Left lung (tissue), 10 donors: ENCODE data around the gene IGFBP4. TPM values are rescaled to one million over a fixed set of nuclear protein-coding genes. Genes with fewer than 3 reads are reported as not detected.

Experiments used
- ATAC-seq: fragments of 200-7000 bp; cut with Tn5 transposase; one replicate; pipeline ENCODE4 v1.9.1; 2020; ENCODE audit warnings: moderate library complexity
- DNase-seq, 4 donors: peaks; one replicate each; pipeline ENCODE4 v3.0.0-alpha.2; 2013 to 2020
- H3K27ac ChIP-seq, 2 donors: fragments of 200-600 bp; sonication (generic) in 1 of 2; one replicate each; pipeline versions ENCODE4 v1.5.0 to v1.8.0; 2020 to 2021
- H3K27me3 ChIP-seq, 2 donors: fragments of 200-600 bp; sonication (generic) in 1 of 2; one replicate each; pipeline versions ENCODE4 v1.5.0 to v1.8.0; 2020 to 2021
- H3K36me3 ChIP-seq, 2 donors: fragments of 200-600 bp; sonication (generic) in 1 of 2; one replicate each; pipeline versions ENCODE4 v1.5.0 to v1.8.0; 2020 to 2021
- H3K4me1 ChIP-seq, 2 donors: fragments of 200-600 bp; one replicate each; pipeline ENCODE4 v1.8.0; 2021
- H3K4me3 ChIP-seq, 2 donors: fragments of 200-600 bp; sonication (generic) in 1 of 2; one replicate each; pipeline versions ENCODE4 v1.5.0 to v1.8.0; 2020 to 2021; ENCODE audit warnings: mild to moderate bottlenecking in 1 of 2
- H3K9me3 ChIP-seq, 2 donors: fragments of 200-600 bp; sonication (generic) in 1 of 2; one replicate each; pipeline versions ENCODE4 v1.5.0 to v1.8.0; 2020 to 2021
- intact Hi-C, 2 donors: fragments of 100-400 bp; cut with DNase I; formaldehyde crosslinking; loops; one replicate each; pipeline versions ENCODE4 v1.11.2 to v1.14.2; 2022
- polyA plus RNA-seq, 6 donors: library from polyadenylated mRNA; unstranded; fragments of 120-200 nt; gene quantifications; one replicate each; pipeline ENCODE4 v1.2.1, GENCODE V29; 2013; ENCODE audit not compliant: insufficient read length in 6 of 6
- total RNA-seq, 2 donors: library from RNA; stranded (reverse); fragmentation: NEBNext Ultra II Directional; extraction: Animal tissue kit (Norgen Biotek cat#: 25700); gene quantifications; one replicate each; pipeline ENCODE4 v1.2.1, GENCODE V29; 2021
- TF ChIP-seq, protein P1 (sequence below), 2 donors: fragments of 200-600 bp; sonication (generic) in 1 of 2; IDR thresholded peaks; one replicate each; pipeline versions ENCODE4 v1.5.0 to v1.8.0; 2021; ENCODE audit warnings: antibody characterized with exemption in 2 of 2
- donor health status: DM: no; HTN: yes; CAD: no.
- donor health status: DM: no; HTN: no; CAD: no.

IGFBP4 gene
- total and polyA plus RNA-seq, 8 donors = 207 to 407 (median 240) TPM

DNA sequence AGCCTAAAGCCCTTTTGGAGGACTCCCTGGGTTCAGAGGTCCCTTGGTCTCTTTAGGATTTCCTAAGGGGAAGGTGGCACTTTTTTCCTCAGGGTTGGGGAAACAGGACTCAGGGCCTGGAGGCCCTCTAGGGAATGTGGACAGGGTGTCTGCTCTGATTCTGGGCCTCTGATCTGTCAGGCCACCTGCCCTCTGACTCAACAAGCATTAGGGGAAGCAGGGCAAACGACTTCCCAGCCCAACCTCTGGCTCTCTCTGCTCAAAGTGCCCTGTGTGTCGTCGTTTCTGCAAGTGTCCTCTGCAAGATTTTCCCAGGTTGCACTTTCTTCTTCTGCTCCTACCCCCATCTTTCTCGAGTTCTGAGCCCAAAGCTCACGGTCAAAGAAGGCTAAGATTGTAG, 6.6 kb upstream of the IGFBP4 start:
- Histone ChIP-seq H3K9me3 (no peaks in the 10 kb centered on the region), H3K27ac (no peak overlapping the region), H3K4me1 (peaks cover 0 to 10% of the 10 kb centered on the region in 2 donors), H3K4me3 (no peak overlapping the region), H3K27me3 (no peaks in the 10 kb centered on the region), H3K36me3 (no peaks in the 10 kb centered on the region)
- peak in 1 of 4 donors; percentile 21 for DNase-seq
- TF ChIP-seq, protein P1, sequence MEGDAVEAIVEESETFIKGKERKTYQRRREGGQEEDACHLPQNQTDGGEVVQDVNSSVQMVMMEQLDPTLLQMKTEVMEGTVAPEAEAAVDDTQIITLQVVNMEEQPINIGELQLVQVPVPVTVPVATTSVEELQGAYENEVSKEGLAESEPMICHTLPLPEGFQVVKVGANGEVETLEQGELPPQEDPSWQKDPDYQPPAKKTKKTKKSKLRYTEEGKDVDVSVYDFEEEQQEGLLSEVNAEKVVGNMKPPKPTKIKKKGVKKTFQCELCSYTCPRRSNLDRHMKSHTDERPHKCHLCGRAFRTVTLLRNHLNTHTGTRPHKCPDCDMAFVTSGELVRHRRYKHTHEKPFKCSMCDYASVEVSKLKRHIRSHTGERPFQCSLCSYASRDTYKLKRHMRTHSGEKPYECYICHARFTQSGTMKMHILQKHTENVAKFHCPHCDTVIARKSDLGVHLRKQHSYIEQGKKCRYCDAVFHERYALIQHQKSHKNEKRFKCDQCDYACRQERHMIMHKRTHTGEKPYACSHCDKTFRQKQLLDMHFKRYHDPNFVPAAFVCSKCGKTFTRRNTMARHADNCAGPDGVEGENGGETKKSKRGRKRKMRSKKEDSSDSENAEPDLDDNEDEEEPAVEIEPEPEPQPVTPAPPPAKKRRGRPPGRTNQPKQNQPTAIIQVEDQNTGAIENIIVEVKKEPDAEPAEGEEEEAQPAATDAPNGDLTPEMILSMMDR (IDR thresholded peaks at IDR 0.05) = no peak
- ATAC-seq = no peak
- intact Hi-C loops = no loop called here

DNA sequence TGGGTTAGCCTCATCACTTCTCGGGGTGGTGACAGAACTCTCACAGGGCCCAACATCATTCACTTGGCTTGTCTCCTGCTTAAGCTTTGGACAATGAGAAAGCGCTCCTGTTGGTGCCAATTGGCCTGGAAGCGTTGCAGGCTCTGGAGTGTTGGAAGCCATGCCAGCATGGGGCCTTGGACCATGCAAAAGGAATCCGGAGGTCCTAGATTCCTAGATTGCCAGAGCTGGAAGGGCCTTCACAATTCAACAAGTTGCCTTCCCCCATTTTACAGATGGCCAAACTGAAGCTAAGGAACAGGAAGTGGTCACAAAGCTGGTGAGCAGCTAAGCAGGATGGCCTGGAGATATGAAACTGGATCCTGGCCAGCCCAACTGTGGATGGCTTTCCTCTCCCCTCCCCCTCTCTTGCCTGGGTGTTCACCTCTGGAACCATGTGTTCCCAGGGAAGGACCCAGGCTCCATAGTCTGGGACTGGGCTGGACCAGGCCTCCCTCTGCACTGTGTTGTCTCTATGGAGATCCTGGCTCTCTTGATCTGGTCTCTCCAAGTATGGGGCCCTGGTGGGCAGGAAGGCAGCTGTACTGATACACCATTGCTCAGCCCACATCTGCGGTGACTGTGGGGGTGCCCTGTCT, 6.0 kb upstream of the IGFBP4 start:
- peak in 1 of 4 donors; percentile 32 for DNase-seq
- TF ChIP-seq, protein P1 (IDR thresholded peaks at IDR 0.05) = no peak
- H3K4me1 ChIP-seq = peaks cover 0 to 15% of the 10 kb centered on the region in 2 donors
- H3K36me3 ChIP-seq = no peaks in the 10 kb centered on the region
- H3K9me3 ChIP-seq = no peaks in the 10 kb centered on the region
- intact Hi-C loops = no loop called here
- ATAC-seq = no peak
- H3K27me3 ChIP-seq = peaks cover 0 to 3% of the 10 kb centered on the region in 2 donors
- no peak overlapping the region for H3K4me3 ChIP-seq
- no peak overlapping the region for H3K27ac ChIP-seq

DNA sequence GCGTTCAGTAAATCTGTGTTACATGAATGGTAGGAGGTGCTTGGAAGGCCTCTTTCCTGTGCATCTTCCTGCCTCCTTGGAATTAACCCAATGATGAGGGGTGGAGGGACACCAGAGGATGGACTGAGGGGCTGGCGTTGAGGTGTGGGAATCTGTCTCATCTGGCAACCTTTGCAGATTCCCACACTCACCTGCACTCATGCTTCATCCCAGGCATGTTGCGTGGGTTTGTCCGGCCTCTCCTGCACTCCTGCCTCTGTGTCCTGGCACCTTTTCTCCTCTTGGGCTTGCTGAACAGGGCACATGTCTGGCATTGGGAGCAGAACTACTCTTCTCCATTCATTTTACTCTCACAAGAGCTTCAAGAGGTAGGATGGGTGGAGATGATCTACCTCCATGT, 3.1 kb upstream of the IGFBP4 start:
- Histone ChIP-seq H3K27ac (no peak overlapping the region), H3K4me3 (no peak overlapping the region), H3K27me3 (peaks cover 0 to 25% of the 10 kb centered on the region in 2 donors), H3K4me1 (peaks cover 3 to 33% of the 10 kb centered on the region in 2 donors), H3K9me3 (no peaks in the 10 kb centered on the region), H3K36me3 (no peaks in the 10 kb centered on the region)
- no peak for DNase-seq
- no peak for ATAC-seq
- TF ChIP-seq, protein P1 (IDR thresholded peaks at IDR 0.05) = no peak
- intact Hi-C loops = loop anchor here in 1 of 2 donors (5.0 kb wide), 1 partner anchor 92 kb away; no protein-coding TSS in a partner anchor

DNA sequence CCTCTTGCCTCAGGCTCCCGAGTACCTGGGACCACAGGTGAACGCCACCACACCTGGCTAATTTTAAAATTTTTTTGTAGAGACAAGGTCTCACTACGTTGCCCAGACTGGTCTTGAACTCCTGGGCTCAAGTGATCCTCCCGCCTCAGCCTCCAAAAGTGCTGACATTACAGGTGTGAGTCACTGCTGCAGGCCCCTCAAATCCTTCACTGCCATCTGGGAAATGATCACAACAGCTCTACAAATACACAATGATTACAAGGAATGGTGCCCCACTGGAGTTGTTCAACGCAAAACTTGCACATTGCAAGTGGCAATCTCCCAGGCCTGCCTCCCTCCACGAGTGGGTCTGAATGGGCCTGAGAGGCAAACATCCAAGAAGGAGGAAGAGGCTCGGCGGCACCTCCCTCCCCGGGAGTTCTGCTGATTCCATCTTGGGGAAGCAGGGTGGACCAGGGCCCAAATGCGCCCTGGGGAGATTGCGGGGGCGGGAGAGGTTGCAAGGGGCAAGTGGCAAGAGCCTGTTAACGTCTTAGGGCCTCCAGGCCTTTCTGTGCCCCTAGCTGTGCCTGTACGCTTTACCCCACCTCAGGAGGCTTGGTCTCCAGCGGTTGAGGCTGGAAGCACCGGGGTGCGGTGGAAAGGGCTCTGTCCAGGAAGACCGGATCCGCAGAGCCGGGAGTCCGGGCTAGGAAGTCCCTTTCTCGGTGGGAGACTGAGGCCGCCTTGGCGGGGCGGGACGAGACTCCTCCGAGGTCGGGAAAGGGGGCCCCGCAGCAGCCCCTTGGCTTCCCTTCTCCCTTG, 656 bp upstream of the IGFBP4 start:
- H3K9me3 ChIP-seq = no peaks in the 10 kb centered on the region
- peak overlapping the region; percentile 87 to 93 for H3K27ac ChIP-seq
- DNase-seq (no peak), ATAC-seq (peak; percentile 36)
- H3K36me3 ChIP-seq = no peaks in the 10 kb centered on the region
- H3K27me3 ChIP-seq = peaks cover 0 to 25% of the 10 kb centered on the region in 2 donors
- peaks cover 23 to 43% of the 10 kb centered on the region in 2 donors for H3K4me1 ChIP-seq
- peak overlapping the region; percentile 64 to 67 for H3K4me3 ChIP-seq
- intact Hi-C loops = loop anchor here in 1 of 2 donors (5.0 kb wide), 1 partner anchor 90 kb away; no protein-coding TSS in a partner anchor
- TF ChIP-seq, protein P1 (IDR thresholded peaks at IDR 0.05) = no peak
